ENCODE data around the gene RFWD3.
A peak's percentile ranks its signal among the peaks of the same experiment; 100 is the strongest.

RFWD3 gene

DNA sequence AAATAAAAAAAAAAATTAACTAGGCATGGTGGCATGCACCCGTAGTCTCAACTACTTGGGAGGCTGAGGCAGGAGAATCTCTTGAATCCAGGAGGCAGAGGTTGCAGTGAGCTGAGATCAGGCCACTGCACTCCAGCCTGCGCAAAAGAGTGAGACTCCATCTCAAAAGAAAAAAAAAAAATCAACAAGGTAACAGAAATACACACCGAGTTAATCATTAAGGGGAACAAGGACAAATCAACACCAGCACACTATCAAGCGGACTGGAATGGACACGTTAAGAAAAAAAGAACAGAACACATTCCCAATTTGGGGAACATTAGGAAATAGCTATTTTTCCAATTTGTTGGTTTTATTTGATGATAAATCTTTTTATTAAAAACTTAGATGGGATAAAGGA, 31.4 kb downstream of the RFWD3 start:
- Mint-ChIP-seq H3K27ac (no peak overlapping the region), H3K4me1 (no peaks in the 10 kb centered on the region), H3K4me3 (no peak overlapping the region), H3K36me3 (ENCODE audit: low read depth) (peaks cover 71% of the 10 kb centered on the region), H3K9me3 (no peaks in the 10 kb centered on the region), H3K27me3 (ENCODE audit: low read depth, poor library complexity) (no peaks in the 10 kb centered on the region)
- DNase-seq: no peak
- TF ChIP-seq, protein P1, sequence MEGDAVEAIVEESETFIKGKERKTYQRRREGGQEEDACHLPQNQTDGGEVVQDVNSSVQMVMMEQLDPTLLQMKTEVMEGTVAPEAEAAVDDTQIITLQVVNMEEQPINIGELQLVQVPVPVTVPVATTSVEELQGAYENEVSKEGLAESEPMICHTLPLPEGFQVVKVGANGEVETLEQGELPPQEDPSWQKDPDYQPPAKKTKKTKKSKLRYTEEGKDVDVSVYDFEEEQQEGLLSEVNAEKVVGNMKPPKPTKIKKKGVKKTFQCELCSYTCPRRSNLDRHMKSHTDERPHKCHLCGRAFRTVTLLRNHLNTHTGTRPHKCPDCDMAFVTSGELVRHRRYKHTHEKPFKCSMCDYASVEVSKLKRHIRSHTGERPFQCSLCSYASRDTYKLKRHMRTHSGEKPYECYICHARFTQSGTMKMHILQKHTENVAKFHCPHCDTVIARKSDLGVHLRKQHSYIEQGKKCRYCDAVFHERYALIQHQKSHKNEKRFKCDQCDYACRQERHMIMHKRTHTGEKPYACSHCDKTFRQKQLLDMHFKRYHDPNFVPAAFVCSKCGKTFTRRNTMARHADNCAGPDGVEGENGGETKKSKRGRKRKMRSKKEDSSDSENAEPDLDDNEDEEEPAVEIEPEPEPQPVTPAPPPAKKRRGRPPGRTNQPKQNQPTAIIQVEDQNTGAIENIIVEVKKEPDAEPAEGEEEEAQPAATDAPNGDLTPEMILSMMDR (IDR thresholded peaks at IDR 0.05): no peak

DNA sequence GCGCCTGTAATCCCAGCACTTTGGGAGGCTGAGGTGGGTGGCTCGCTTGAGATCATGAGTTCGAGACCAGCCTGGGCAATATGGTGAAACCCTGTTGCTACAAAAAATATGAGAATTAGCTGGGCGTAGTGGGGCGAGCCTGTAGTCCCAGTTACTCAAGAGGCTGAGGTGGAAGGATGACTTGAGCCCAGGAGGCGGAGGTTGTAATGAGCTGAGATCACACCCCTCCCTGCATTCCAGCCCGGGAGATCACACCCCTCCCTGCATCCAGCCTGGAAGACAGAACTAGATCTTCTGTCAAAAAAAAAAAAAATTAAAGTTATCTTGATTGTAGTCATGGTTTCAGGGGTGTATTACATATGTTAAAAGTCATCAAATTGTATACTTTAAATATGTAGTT, 33.0 kb downstream of the RFWD3 start:
- Mint-ChIP-seq H3K9me3 (no peaks in the 10 kb centered on the region), H3K27ac (no peak overlapping the region), H3K36me3 (ENCODE audit: low read depth) (peaks cover 78% of the 10 kb centered on the region), H3K27me3 (ENCODE audit: low read depth, poor library complexity) (no peaks in the 10 kb centered on the region), H3K4me1 (peaks cover 12% of the 10 kb centered on the region), H3K4me3 (no peak overlapping the region)
- no peak for DNase-seq
- TF ChIP-seq, protein P1 (IDR thresholded peaks at IDR 0.05): no peak

DNA sequence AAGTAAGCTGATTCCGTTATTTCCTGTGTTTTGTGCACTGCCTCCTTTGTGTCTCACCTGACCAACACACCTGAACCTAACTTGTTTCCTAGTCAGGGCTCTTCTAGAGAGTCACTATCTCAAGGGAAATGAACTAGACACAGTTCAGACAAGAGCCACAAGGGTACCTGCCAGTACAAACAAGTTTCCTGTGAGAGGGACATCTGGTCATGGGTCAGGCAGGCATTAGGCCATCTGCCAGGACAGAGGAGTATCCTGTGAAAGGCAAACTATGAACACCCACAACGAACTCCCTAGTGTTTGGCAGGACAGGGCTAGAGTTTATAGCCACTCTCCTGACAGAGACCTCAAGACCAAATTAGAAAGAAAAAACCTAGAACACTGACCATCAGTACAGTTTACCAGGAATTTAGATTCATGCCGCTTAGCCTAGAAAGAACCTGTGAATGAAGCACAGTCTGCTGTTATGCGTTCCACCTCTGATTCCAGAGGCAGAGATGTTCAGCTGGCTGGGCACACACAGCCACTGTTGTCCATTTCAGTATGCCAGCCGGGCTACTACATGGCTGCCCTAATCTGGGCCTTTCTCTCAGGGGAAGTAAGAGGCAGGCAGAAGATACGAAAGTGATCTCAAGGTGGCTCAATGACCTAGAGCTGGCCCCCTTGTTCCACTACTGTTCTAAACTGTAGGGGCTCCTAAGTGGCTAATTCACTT, 39.0 kb downstream of the RFWD3 start:
- no peaks in the 10 kb centered on the region for H3K9me3 Mint-ChIP-seq
- DNase-seq: no peak
- no peak overlapping the region for H3K4me3 Mint-ChIP-seq
- no peaks in the 10 kb centered on the region for H3K27me3 Mint-ChIP-seq (ENCODE audit: low read depth, poor library complexity)
- peaks cover 23% of the 10 kb centered on the region for H3K4me1 Mint-ChIP-seq
- H3K27ac Mint-ChIP-seq: peak overlapping the region; percentile 64
- TF ChIP-seq, protein P1 (IDR thresholded peaks at IDR 0.05): no peak
- peaks cover 82% of the 10 kb centered on the region for H3K36me3 Mint-ChIP-seq (ENCODE audit: low read depth)

DNA sequence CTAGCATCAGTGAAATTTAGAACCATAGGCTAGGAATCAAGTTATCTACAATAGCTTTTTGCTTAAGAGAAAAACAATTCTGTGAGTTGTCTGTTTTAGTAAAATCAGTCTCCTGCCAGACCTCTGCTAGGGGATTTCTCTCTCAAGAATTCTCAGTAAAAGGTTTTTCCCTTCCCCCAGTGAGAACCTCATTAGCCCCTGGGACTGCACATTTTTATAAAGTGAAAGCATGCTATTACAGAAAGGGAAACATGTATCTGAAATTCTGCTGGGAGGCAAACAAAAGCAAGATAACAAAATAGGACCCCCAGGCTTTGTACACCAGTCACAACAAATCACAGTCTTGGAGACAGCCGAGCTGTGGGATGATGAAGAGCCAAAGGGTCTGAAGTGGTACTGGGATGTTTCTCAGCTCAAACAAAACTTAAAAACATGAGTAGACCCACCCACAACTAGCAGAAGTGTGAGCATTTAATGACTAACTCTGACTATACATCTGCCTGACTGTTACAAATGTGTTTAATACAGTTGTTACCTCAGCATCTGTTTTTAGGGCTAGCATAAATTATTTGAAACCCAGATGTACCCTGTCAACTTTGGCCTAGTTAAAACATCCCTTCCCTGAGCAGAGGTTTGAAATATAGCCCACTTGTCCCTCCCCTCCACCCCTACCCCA, 39.8 kb downstream of the RFWD3 start:
- peak overlapping the region; percentile 74 for H3K27ac Mint-ChIP-seq
- TF ChIP-seq, protein P1 (IDR thresholded peaks at IDR 0.05): no peak
- no peaks in the 10 kb centered on the region for H3K9me3 Mint-ChIP-seq
- H3K27me3 Mint-ChIP-seq (ENCODE audit: low read depth, poor library complexity): no peaks in the 10 kb centered on the region
- peaks cover 23% of the 10 kb centered on the region for H3K4me1 Mint-ChIP-seq
- H3K4me3 Mint-ChIP-seq: no peak overlapping the region
- H3K36me3 Mint-ChIP-seq (ENCODE audit: low read depth): peaks cover 82% of the 10 kb centered on the region
- no peak for DNase-seq

DNA sequence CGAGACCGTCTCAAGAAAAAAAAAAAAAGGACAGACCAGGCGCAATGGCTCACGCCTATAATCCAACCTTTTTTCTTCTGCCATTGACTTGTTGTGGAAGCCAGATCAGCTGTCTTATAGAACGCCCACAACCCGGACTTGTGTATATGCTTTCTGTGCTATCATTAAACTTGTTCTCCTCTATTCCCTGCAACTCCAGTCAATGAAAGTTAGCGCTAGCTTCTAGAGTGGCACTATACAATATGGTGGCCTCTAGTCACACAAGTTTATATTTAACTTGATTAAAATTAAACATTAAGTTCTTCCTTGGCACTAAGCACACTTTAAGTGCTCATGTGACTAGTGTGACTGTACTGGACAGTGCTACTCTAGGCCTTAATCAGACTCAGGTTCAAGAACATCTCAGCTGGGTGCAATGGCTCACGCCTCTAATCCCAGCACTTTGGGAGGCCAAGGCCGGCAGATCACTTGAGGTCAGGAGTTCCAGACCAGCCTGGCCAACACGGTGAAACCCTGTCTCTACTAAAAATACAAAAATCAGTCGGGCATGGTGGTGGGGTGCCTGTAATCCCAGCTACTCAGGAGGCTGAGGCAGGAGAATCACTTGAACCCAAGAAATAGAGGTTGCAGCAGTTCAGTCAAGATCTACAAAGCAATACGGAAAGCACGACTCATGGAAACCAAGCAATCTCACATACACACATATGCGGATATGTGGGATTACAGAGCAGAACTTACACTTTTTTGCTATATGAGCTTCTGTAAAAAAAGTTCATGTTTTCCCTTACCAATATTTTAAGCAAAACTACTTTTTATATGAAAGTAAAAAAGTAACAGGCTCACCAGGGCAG, 41.0 kb downstream of the RFWD3 start:
- Mint-ChIP-seq H3K27ac (peak overlapping the region; percentile 74), H3K4me1 (peaks cover 23% of the 10 kb centered on the region), H3K27me3 (ENCODE audit: low read depth, poor library complexity) (no peaks in the 10 kb centered on the region), H3K36me3 (ENCODE audit: low read depth) (peaks cover 79% of the 10 kb centered on the region), H3K4me3 (no peak overlapping the region), H3K9me3 (no peaks in the 10 kb centered on the region)
- DNase-seq: no peak
- TF ChIP-seq, protein P1 (IDR thresholded peaks at IDR 0.05): no peak
